KMS-11 (cell line): ENCODE measurements around the gene B3GAT3.

Experiments
- H2AFZ ChIP-seq: fragments of 200-600 bp; sonication (generic); 2 replicates; pipeline ENCODE4 v1.6.1; 2016; ENCODE audit warnings: antibody characterized with exemption, mixed run types, low read depth
- H3K27ac ChIP-seq: fragments of 200-600 bp; sonication (generic); 2 replicates; pipeline ENCODE4 v1.6.1; 2016; ENCODE audit warnings: mild to moderate bottlenecking, mixed run types
- H3K27me3 ChIP-seq: fragments of 200-600 bp; sonication (generic); 2 replicates; pipeline ENCODE4 v1.6.1; 2017; ENCODE audit warnings: mild to moderate bottlenecking, low read depth, mixed run types, moderate library complexity; ENCODE audit not compliant: insufficient read depth
- H3K36me3 ChIP-seq: fragments of 200-600 bp; sonication (generic); 2 replicates; pipeline ENCODE4 v1.6.1; 2017; ENCODE audit warnings: mild to moderate bottlenecking, mixed run types; ENCODE audit not compliant: insufficient read depth
- H3K4me1 ChIP-seq: fragments of 200-600 bp; sonication (generic); 2 replicates; pipeline ENCODE4 v1.6.1; 2016; ENCODE audit warnings: mild to moderate bottlenecking, low read depth, mixed run types; ENCODE audit not compliant: poor library complexity, severe bottlenecking
- H3K4me2 ChIP-seq: fragments of 200-600 bp; sonication (generic); 2 replicates; pipeline ENCODE4 v1.7.0; 2016; ENCODE audit warnings: mild to moderate bottlenecking, mixed run types
- H3K4me3 ChIP-seq: fragments of 200-600 bp; sonication (generic); IDR thresholded peaks from 2 replicates; pipeline ENCODE4 v1.6.1; 2017; ENCODE audit warnings: low read depth, low read length, mixed read lengths; ENCODE audit not compliant: insufficient read depth
- H3K79me2 ChIP-seq: fragments of 200-600 bp; sonication (generic); 2 replicates; pipeline ENCODE4 v1.6.1; 2016; ENCODE audit warnings: low read depth, mixed run types; ENCODE audit not compliant: insufficient read depth
- H3K9ac ChIP-seq: fragments of 200-600 bp; sonication (generic); 2 replicates; pipeline ENCODE4 v1.6.1; 2016; ENCODE audit warnings: mild to moderate bottlenecking, mixed run types
- H4K20me1 ChIP-seq: fragments of 200-600 bp; sonication (generic); 2 replicates; pipeline ENCODE4 v1.6.1; 2016; ENCODE audit warnings: mild to moderate bottlenecking, mixed run types; ENCODE audit not compliant: insufficient read depth
- TF ChIP-seq, protein P1 (sequence below): fragments of 200-600 bp; sonication (generic); conservative IDR thresholded peaks from 2 replicates; pipeline ENCODE4 v1.6.1; 2017; ENCODE audit warnings: low read depth, mild to moderate bottlenecking, antibody characterized with exemption, low read length, moderate library complexity, mixed read lengths

B3GAT3 gene

DNA sequence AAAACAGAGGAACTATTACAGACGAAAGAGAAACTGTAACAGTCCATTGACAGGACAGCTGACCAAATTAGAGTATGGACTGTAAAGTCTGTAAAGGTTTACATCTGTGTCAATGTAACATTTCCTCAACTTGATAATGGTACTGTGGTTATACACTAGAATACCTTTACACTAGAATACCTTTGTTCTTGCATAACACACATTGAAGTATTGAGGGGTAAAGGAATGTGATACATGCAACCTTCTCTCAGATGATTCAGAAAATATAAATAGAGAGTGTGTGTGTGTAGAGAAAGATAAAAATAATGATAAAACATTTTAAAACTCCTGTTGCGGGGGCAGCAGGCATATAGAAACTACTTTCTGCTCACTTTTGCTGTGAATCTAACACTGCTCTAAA is 42.5 kb downstream of the B3GAT3 start:
- Histone ChIP-seq H3K9ac (no peak overlapping the region), H3K79me2 (no peaks in the 10 kb centered on the region), H3K4me2 (no peak overlapping the region), H3K27me3 (no peaks in the 10 kb centered on the region), H3K27ac (no peak overlapping the region), H3K4me1 (peaks cover 6% of the 10 kb centered on the region), H3K36me3 (0 out of 2 replicates have a peak, but pooled peaks cover 4% of the 10 kb centered on the region), H2AFZ (no peak overlapping the region), H3K4me3 (no peak overlapping the region), H4K20me1 (no peaks in the 10 kb centered on the region)
- TF ChIP-seq, protein P1, sequence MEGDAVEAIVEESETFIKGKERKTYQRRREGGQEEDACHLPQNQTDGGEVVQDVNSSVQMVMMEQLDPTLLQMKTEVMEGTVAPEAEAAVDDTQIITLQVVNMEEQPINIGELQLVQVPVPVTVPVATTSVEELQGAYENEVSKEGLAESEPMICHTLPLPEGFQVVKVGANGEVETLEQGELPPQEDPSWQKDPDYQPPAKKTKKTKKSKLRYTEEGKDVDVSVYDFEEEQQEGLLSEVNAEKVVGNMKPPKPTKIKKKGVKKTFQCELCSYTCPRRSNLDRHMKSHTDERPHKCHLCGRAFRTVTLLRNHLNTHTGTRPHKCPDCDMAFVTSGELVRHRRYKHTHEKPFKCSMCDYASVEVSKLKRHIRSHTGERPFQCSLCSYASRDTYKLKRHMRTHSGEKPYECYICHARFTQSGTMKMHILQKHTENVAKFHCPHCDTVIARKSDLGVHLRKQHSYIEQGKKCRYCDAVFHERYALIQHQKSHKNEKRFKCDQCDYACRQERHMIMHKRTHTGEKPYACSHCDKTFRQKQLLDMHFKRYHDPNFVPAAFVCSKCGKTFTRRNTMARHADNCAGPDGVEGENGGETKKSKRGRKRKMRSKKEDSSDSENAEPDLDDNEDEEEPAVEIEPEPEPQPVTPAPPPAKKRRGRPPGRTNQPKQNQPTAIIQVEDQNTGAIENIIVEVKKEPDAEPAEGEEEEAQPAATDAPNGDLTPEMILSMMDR = no peak

DNA sequence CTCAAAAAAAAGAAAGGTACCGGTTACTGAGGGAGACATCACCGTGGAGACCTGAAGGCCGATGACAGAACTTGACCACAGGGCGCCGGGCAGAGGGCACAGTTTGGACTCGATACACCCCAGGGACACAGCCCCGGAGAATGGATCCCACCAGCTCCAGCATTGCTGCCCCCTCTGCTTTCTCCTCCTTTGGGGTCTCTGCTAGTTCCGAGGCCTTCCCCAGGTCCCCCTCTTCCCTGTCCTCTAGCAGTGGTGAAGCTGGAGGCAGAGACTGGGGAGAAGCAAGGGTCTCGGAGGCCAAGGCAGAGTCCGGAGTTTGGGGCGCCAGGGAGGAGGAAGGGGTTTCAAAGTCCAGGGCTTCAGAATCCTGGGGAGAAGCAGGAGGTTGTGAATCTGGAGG is 43.2 kb downstream of the B3GAT3 start:
- H3K36me3 ChIP-seq = 0 out of 2 replicates have a peak, but pooled peaks cover 4% of the 10 kb centered on the region
- no peaks in the 10 kb centered on the region for H3K27me3 ChIP-seq
- H3K9ac ChIP-seq = no peak overlapping the region
- peaks cover 7% of the 10 kb centered on the region for H3K4me1 ChIP-seq
- no peaks in the 10 kb centered on the region for H4K20me1 ChIP-seq
- TF ChIP-seq, protein P1 = no peak
- no peak overlapping the region for H3K4me2 ChIP-seq
- no peak overlapping the region for H3K27ac ChIP-seq
- no peak overlapping the region for H3K4me3 ChIP-seq
- H3K79me2 ChIP-seq = peaks cover 1% of the 10 kb centered on the region; the same call in 1 of the 2 replicates
- no peak overlapping the region for H2AFZ ChIP-seq

DNA sequence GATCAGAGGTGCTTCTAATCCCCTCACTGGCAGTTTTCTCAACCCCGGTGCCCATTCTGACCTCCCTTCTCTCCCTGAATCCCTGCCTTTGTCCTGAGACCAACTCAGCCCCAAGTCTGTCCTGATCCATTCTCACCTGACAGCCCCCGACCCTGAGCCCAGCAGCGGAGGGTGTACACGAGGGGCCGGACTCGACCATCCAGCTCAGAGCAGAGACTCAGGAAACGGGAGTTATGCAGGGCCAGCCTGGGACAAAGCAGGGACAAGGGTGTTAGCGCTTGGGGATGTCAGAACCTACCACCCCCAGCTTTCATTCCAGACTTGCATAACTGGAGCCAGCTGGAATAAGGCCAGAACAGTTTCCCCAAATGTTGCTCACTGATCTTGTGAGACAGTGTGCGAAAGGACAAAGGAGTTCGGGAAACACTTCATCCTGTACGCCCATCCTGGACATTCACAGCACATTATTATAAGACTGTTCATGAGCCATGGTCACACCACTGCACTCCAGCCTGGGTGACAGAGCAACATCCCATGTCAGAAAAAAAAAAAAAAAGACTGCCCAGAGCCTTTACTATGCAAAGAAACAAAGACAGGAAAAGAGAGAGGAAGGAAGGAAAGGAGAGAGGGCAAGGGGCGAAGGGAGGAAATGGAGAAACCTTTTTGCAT is 44.6 kb downstream of the B3GAT3 start:
- H3K4me1 ChIP-seq = peaks cover 13% of the 10 kb centered on the region
- H3K4me3 ChIP-seq = no peak overlapping the region
- H4K20me1 ChIP-seq = no peaks in the 10 kb centered on the region
- H3K36me3 ChIP-seq = peaks cover 4% of the 10 kb centered on the region; the same call in 1 of the 2 replicates
- no peak overlapping the region for H3K9ac ChIP-seq
- peaks cover 15% of the 10 kb centered on the region for H3K79me2 ChIP-seq
- H3K27me3 ChIP-seq = no peaks in the 10 kb centered on the region
- TF ChIP-seq, protein P1 = no peak
- H3K27ac ChIP-seq = no peak overlapping the region
- no peak overlapping the region for H2AFZ ChIP-seq
- H3K4me2 ChIP-seq = no peak overlapping the region

DNA sequence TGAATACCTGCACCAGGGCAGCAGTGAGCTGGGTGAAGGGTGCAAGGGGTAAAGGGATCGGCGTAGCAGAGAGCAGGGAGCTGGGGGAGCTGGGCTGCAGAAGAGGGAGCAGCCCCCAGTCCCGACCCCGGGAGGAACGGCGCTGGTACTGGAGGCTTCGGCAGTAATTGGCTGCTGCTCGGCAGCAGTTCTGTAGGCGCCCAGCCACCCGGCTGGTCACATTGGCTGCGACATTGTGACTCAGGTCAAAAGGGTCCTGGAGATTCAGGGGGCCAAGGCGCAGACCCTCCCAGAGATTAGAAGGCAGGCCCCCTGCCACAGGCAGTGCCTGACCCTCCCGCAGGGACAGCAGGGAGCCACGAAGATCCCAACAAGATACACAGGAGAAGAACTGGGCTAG is 45.9 kb downstream of the B3GAT3 start:
- TF ChIP-seq, protein P1 = no peak
- Histone ChIP-seq H3K4me1 (peaks cover 24% of the 10 kb centered on the region), H3K9ac (no peak overlapping the region), H2AFZ (no peak overlapping the region), H3K4me3 (no peak overlapping the region), H3K4me2 (no peak overlapping the region), H3K79me2 (peaks cover 28% of the 10 kb centered on the region), H3K27ac (no peak overlapping the region), H4K20me1 (no peaks in the 10 kb centered on the region), H3K36me3 (peaks cover 15% of the 10 kb centered on the region; the same call in 1 of the 2 replicates), H3K27me3 (no peaks in the 10 kb centered on the region)
